DMS79 (cell line): ENCODE results near the gene HOXA2.
A peak's percentile ranks its signal among the peaks of the same experiment; 100 is the strongest.

ENCODE experiments used
- DNase-seq: peaks from one replicate; lab custom pipeline; 2025; lab: John Stamatoyannopoulos, UW

Gene HOXA2

DNA sequence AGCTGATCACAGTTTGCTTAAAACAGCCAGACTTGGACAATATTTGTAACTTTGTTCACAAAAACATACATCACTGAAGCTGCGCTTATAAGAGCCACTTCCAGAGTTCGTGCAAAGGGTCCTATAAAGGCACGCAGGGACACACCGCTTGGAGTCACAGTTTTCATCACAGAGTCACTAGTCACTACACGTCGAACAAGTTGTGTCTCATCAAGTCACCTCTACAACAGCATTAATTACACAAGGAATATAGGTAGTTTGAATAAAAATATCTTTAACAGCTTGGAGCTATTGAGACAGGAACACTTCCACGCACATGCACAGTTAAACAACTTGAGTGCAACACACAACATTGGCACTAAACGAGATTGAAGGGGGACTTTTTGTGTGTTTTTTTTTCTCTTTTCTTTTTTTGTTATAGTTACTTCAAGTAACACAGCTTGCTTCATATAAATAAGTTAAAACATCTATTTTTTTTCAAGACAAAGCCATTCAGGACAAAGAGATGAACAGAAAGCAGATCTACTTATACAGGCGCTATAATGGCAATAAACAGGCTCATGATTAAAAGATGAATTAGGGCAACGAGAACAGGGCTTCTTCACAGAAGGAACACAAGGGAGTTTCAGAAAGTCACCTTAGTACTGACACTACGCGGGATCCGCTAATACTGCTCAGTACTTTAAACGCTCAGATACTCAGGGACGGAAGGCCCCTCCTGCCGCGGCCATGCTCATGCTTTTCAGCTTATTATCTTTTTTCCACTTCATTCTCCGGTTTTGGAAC lies 38.8 kb upstream of the HOXA2 start:
- no peak for DNase-seq

DNA sequence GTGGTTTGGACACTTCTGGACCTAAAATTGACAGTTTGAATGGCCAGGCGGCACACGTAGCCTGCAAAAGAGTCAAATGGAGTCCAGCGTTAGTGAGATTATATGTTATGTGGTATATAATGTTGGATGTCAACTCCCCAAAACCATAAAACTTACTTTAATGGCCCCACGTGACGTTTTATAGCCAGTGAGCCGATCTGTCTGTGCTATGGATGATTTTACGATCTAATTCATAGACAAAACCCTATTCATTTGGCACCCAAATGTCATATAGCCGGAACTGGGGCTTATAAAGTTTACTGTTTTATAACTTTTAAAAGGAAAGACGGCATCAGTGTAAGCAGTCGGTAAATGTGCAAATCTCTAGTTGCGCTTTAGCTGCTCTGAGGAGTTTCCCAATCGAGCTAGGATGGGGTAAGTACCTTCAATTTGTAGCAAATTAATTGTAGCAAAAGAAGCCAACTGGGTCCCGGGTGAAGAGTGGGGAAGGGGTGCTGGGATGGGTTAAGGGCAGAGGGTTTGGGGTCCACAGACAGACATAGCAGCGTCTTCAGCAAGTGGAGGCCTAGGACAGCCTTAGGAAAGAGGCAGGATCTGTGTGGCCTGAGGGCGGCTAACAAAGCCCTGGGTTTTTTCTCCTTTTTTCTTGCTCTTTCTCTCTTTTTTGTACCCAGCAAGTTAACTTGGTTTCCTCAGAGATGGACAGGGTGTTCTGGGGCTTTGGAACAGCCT lies 37.8 kb upstream of the HOXA2 start:
- DNase-seq: no peak

GRCh38 chr7:27139334-27140125 lies 37.0 kb upstream of the HOXA2 start:
- no peak for DNase-seq

GRCh38 chr7:27138985-27139333 lies 36.5 kb upstream of the HOXA2 start:
- no peak for DNase-seq

- no peak for DNase-seq
Observed at GRCh38 chr7:27138472-27138871, 36.0 kb upstream of the HOXA2 start.

DNA sequence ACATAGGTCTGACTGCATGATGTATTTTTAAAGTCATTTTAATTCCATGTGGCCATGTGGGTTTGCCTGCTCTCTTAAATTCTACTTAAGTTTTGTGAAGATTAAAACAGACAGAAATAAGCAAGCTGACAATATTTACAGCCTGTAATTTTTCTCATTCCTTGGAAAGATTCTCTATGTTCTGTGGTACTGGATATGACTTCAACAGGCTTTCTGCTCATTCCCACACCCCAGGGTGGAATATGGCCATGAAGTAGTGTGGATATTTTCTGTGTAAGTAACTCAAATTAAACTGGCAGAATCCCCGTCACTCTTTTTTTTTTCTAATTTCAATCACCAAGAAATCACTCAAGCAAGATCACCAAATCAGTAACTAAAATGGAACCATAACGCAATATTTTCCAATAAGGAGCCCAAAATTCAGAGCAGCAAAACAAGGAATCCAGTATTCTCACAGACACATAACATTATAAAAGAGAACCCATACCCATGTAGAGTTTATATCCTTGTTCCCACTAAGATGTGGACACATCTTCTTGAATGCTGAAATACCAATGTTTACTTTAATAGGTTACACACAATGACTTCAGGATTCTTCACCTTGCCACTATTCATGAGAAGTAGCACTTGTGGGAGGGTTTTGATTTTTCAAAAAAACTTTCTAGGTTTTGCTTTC lies 35.3 kb upstream of the HOXA2 start:
- DNase-seq: no peak

DNA sequence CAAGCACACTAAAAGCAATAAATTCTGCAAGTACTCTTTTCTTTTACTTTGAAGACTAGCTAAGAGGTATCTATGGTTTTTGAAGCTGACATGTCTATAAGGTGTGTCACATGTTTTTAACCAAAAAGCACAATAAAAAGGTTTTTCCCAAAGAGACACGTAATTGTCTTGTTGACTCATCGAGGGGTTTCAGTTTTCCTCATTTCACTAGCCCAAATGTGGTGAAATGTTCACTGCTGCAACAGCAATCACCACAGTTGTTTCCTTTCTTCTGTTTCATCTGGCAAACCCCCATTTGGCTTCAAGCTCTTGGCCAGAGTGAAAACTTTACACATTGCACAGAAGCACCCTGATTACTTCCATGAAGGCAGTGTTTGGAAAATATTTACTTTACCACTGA lies 31.9 kb upstream of the HOXA2 start:
- no peak for DNase-seq

GRCh38 chr7:27133409-27134231 lies 31.1 kb upstream of the HOXA2 start:
- no peak for DNase-seq

GRCh38 chr7:27132978-27133377 lies 30.5 kb upstream of the HOXA2 start:
- DNase-seq: no peak

- DNase-seq: no peak
Observed at GRCh38 chr7:27132214-27132613, 29.7 kb upstream of the HOXA2 start.

DNA sequence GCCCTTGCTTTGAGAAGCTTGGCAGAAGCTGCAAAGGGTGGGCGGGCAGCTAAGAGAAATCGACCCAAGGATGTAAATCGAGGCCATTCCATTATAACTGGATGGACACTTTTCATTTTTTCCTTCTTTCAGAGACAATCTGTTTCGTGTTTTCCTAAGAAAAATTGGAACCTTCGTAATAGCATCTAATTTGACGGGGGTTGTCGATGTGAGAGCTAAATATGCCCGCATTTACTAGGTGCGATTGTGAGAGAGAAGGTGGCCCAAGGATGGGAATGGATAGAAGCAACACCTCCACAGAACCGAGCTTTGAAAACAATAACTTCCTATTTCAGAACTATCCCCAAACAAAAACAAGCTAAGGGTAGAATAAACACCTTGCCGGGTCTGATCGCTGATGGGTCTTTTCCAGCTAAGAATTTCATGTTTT lies 28.9 kb upstream of the HOXA2 start:
- no peak for DNase-seq

DNA sequence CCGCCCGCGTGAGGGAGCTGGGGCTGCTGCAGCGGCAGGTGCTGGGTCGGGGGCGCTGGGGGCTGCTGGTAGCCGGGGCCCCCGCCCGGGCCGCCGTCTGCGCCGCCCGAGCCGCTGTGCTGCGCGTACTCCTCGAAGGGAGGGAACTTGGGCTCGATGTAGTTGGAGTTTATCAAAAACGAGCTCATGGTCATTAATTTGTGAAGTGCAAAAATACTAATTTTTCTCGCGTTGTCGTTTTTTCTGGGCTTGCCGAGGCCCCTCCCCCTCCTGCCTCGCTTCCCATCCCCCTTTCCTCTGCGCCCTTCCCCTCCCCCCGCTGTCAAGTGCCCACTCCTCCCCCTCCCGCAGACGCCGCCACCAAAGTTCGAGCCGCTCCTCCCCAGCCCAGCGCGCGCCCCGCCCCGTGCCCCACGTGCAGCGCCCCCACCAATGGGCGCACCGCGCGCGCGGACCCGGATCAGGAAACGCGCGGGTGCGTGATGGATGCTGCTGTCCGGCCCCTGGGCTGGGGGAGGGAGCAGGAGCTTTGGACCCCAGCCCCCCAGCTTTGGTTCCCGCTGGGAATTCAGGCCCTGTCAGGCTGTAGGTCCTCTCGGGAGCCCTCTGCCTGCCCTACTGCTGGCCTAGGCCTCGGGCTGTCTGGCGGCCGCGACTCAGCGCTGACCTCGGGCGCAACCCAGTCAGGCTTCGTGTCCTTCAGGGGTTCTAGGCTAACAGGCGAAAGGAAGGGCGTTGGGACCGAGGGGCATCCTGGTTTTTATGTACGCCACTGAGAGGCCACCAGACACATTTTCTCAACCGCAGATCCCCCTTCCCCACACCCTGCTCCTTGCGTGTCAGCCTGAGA lies 28.3 kb upstream of the HOXA2 start, which contains the start of gene HOXA4:
HOXA4 (minus strand) TSS at position 218 of the 850 bp plus-strand sequence; CDS start at position 194, 24 bp downstream.
- DNase-seq: peak; percentile 28

DNA sequence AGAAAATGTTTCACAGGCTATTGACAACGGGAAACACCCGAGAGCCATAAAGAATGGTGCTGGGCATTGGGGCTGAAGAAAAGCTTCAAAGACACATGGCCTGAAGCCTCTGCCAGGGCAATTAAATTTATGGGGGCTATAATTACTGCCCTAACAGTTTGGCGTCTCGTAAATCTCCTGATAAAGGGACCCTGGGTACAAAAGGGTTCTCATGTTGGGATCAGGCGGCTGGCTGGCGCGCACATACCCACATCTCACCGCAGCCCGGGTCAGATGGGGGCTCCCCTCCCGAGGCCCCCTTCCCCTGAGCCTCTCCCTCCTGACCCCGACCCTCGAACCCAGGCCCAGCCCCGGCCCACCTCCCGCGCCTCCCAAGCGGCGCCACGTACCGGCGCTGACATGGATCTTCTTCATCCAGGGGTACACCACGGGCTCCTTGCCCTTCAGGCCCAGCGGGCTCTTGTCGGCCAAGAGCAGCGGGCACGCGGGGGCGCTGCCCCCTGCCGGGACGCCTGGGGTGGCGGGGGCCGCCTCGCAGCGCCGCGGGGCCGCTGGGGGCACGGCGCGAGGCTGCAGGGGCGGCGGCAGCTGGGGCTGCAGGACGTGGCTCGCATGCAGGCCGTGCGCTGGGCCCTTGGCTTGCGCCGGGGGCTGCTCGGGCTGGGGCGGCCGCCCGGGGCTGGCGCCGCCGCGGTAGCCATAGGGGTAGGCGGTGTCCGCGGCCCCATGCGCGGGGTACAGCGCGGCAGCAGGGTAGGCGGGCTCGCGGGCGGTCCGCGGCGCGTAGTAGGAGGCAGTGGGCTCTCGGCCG lies 27.5 kb upstream of the HOXA2 start:
- DNase-seq: no peak

DNA sequence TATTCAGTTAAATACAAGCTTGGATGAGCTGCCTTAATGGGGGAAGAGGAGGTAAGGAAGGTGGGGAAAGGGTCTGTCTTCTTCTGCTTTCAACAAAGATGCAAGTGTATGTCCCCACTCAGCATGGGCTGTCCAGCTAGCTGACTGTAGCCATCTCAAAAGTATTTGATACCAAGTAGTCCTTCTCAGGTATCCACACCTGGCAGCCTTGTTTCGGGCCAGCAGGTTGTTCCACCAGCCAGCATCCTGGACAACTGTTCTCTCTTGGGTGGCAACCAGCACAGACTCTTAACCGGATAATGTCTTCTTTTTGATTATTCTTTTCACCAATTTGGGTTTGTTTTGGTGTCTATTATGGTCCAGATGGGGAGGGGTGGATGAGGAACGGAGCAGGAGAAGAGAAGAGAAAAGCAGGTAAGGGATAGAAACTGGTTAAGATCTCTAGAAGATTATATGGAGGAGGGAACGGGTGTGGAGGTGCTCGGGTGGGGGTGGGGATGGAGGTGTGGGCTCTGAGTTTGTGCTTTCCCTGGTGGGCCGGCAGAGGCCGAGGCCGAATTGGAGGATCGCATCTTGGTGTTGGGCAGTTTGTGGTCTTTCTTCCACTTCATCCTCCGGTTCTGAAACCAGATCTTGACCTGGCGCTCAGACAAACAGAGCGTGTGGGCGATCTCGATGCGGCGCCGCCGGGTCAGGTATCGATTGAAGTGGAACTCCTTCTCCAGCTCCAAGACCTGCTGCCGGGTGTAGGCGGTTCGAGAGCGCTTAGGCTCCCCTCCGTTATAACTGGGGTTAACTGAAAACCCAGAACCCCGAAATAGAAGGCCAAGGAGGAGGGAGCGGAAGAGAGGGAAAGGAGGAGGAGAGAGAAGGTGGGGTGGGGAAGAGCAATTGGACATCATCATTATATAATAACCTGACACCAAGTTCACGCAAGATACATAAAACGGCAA lies 26.6 kb upstream of the HOXA2 start:
- no peak for DNase-seq

DNA sequence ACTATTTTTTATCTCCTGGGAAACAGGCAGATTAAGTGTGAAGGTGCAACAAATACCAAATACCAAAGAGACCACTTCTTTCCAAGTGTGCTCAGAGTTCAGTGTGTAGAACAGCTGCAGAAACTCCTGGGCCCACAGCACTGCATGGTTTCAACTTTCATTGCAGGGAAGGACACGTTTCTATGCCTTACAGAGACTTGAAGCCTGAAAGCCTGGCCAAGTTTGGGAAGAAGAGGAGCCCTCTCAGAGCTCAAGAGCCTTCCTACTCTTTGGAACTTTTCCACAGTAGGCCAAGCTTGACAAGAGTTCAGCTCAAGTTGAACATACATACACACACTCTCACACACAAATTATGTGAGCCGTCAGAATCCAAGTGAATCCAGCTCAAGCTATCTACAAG lies 25.6 kb upstream of the HOXA2 start:
- DNase-seq: peak; percentile 95

DNA sequence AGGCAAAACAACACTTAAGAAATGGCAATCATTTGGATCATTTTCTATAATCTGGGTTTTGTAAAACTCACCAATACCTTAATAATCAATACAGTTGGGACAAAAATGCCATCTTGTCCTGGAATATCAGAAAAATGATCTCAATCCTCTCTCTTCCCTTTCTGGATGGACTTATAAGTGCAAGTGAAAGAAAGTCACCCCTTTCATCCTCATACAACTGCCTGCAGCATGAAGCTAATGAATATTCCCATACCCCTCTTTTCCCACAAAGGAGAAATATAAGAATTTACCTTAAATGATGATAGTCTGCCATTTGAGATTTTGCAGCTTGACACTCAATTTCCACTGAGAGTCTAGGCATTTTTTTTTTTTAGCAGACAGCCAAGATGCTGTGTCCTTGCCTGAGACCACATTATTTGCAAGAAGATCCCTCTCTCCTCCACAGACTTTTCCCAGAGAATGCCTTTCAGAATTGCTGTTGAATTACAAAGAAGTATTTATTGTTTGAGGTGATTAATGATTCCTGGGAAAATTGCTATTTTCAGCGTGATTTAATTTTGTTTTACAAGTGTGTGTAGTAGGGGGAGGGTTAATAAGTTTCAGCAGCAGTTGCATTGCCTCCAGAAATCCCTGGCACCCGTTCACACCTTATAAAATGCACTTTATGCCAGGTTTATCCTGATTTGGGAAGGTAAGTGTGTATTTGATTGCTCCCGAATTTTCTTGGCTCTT lies 24.3 kb upstream of the HOXA2 start:
- no peak for DNase-seq

DNA sequence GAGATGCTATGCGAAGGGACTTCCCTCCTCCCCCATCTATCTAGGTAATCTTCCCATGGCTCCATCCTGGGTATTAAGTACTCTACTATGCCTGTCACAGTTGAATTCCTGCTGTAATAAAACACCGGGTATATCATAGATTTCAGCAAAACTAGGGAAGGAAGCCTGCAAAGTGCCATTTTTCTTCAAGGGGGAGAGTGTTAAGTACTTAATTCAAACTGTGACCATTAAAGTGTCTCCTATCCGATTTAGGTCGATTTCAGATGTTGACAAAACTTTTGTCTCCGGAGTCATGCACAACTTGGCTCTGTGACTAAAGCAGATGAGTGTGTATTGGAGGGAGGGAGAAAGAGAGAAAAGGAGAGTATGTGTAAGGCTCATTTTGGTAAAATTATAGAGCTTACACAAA lies 23.5 kb upstream of the HOXA2 start:
- DNase-seq: peak; percentile 40
